Measurements from ENCODE around the gene RIMS1. TPM values are rescaled to one million over a fixed set of nuclear protein-coding genes. Genes with fewer than 3 reads are reported as not detected.

RIMS1 gene
- total and polyA plus RNA-seq, 4 donors, result 0.14 to 5.7 (median 1.6) TPM

- TF ChIP-seq, protein P1, sequence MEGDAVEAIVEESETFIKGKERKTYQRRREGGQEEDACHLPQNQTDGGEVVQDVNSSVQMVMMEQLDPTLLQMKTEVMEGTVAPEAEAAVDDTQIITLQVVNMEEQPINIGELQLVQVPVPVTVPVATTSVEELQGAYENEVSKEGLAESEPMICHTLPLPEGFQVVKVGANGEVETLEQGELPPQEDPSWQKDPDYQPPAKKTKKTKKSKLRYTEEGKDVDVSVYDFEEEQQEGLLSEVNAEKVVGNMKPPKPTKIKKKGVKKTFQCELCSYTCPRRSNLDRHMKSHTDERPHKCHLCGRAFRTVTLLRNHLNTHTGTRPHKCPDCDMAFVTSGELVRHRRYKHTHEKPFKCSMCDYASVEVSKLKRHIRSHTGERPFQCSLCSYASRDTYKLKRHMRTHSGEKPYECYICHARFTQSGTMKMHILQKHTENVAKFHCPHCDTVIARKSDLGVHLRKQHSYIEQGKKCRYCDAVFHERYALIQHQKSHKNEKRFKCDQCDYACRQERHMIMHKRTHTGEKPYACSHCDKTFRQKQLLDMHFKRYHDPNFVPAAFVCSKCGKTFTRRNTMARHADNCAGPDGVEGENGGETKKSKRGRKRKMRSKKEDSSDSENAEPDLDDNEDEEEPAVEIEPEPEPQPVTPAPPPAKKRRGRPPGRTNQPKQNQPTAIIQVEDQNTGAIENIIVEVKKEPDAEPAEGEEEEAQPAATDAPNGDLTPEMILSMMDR (IDR thresholded peaks at IDR 0.05; ENCODE audit: control extremely low read depth, extremely low read depth), result no peak
- Histone ChIP-seq H3K27ac (ENCODE audit: low read depth in 1 of 2, low read length in 1 of 2) (no peak overlapping the region), H3K9me3 (ENCODE audit: control insufficient read depth in 4 of 4, insufficient read depth in 3 of 4, low read length in 3 of 4) (no peaks in the 10 kb centered on the region), H3K4me3 (no peak overlapping the region), H3K9ac (ENCODE audit: insufficient read depth in 1 of 2, low read length in 2 of 2) (no peak overlapping the region), H3K4me1 (ENCODE audit: control insufficient read depth in 5 of 5, insufficient read depth in 5 of 5, low read length in 5 of 5) (no peaks in the 10 kb centered on the region), H3K36me3 (ENCODE audit: control insufficient read depth in 4 of 4, insufficient read depth in 4 of 4, low read length in 4 of 4) (no peaks in the 10 kb centered on the region), H3K27me3 (ENCODE audit: control insufficient read depth in 3 of 3, insufficient read depth in 3 of 3, low read length in 2 of 3) (no peaks in the 10 kb centered on the region)
- DNase-seq, result no peak
- WGBS, 2 donors, result 87 to 91% methylated on average over 4 of the region's 4 CpGs
- ATAC-seq (ENCODE audit: insufficient read depth, low FRiP score), result no peak
Observed at GRCh38 chr6:71908162-71908765, 21.9 kb downstream of the RIMS1 start.

GRCh38 chr6:71913444-71914234, 27.3 kb downstream of the RIMS1 start:
- no peak for ATAC-seq (ENCODE audit: insufficient read depth, low FRiP score)

GRCh38 chr6:71929047-71929446, 42.7 kb downstream of the RIMS1 start:
- Histone ChIP-seq H3K27me3 (ENCODE audit: control insufficient read depth in 3 of 3, insufficient read depth in 3 of 3, low read length in 2 of 3) (no peaks in the 10 kb centered on the region), H3K36me3 (ENCODE audit: control insufficient read depth in 4 of 4, insufficient read depth in 4 of 4, low read length in 4 of 4) (no peaks in the 10 kb centered on the region), H3K9ac (ENCODE audit: insufficient read depth in 1 of 2, low read length in 2 of 2) (no peak overlapping the region), H3K4me1 (ENCODE audit: control insufficient read depth in 5 of 5, insufficient read depth in 5 of 5, low read length in 5 of 5) (no peaks in the 10 kb centered on the region), H3K9me3 (ENCODE audit: control insufficient read depth in 4 of 4, insufficient read depth in 3 of 4, low read length in 3 of 4) (no peaks in the 10 kb centered on the region), H3K27ac (ENCODE audit: low read depth in 1 of 2, low read length in 1 of 2) (no peak overlapping the region), H3K4me3 (no peak overlapping the region)
- ATAC-seq (ENCODE audit: insufficient read depth, low FRiP score) (no peak), DNase-seq (no peak)
- WGBS, 2 donors, result 85 to 97% methylated on average over 1 of the region's 1 CpG
- TF ChIP-seq, protein P1 (IDR thresholded peaks at IDR 0.05; ENCODE audit: control extremely low read depth, extremely low read depth), result no peak

More at GRCh38 chr6:71913444-71914234, 27.3 kb downstream of the RIMS1 start:
- no peaks in the 10 kb centered on the region for H3K4me1 ChIP-seq (ENCODE audit: control insufficient read depth in 5 of 5, insufficient read depth in 5 of 5, low read length in 5 of 5)
- WGBS, 2 donors, result 95% methylated on average over 1 of the region's 1 CpG
- H3K4me3 ChIP-seq, result no peak overlapping the region
- DNase-seq, result peak in 1 of 3 donors; percentile 2
- H3K9me3 ChIP-seq (ENCODE audit: control insufficient read depth in 4 of 4, insufficient read depth in 3 of 4, low read length in 3 of 4), result no peaks in the 10 kb centered on the region
- no peak overlapping the region for H3K9ac ChIP-seq (ENCODE audit: insufficient read depth in 1 of 2, low read length in 2 of 2)
- TF ChIP-seq, protein P1 (IDR thresholded peaks at IDR 0.05; ENCODE audit: control extremely low read depth, extremely low read depth), result no peak
- H3K36me3 ChIP-seq (ENCODE audit: control insufficient read depth in 4 of 4, insufficient read depth in 4 of 4, low read length in 4 of 4), result no peaks in the 10 kb centered on the region
- H3K27ac ChIP-seq (ENCODE audit: low read depth in 1 of 2, low read length in 1 of 2), result no peak overlapping the region
- no peaks in the 10 kb centered on the region for H3K27me3 ChIP-seq (ENCODE audit: control insufficient read depth in 3 of 3, insufficient read depth in 3 of 3, low read length in 2 of 3)
